Tibial artery (tissue), 4 donors: ENCODE measurements around the gene DSC1.

ENCODE experiments used
- DNase-seq, 2 donors: peaks; one replicate each; pipeline ENCODE4 v3.0.0-alpha.2; 2019
- H3K27ac ChIP-seq, 2 donors: fragments of 200-600 bp; sonication (generic) in 1 of 2; 1 replicate in 1 of 2; 2 replicates in 1 of 2; pipeline ENCODE4 v1.5.1; 2018 to 2019; ENCODE audit warnings: mild to moderate bottlenecking in 1 of 2
- H3K27me3 ChIP-seq, 2 donors: fragments of 200-600 bp; sonication (generic) in 1 of 2; one replicate each; pipeline versions ENCODE4 v1.5.1 to v1.6.0; 2016 to 2019
- H3K36me3 ChIP-seq, 3 donors: fragments of 200-600 bp; sonication (generic) in 2 of 3; one replicate each; pipeline ENCODE4 v1.5.1; 2016 to 2019; ENCODE audit warnings: mild to moderate bottlenecking in 2 of 3
- H3K4me1 ChIP-seq, 4 donors: fragments of 200-600 bp; sonication (generic) in 2 of 4; 1 replicate in 3 of 4; 2 replicates in 1 of 4; pipeline ENCODE4 v1.5.1; 2016 to 2019
- H3K4me3 ChIP-seq, 2 donors: fragments of 200-600 bp; sonication (generic) in 1 of 2; 1 replicate in 1 of 2; 2 replicates in 1 of 2; pipeline ENCODE4 v1.5.1; 2018 to 2019; ENCODE audit warnings: mild to moderate bottlenecking in 2 of 2
- H3K9me3 ChIP-seq, 3 donors: fragments of 200-600 bp; sonication (generic) in 1 of 3; one replicate each; pipeline ENCODE4 v1.5.1; 2016 to 2019
- CTCF ChIP-seq, 2 experiments: fragments of 200-600 bp in 1 of 2; fragments of 450-650 bp in 1 of 2; IDR thresholded peaks; one replicate each; pipeline ENCODE4 v1.5.1; 2017 to 2019; ENCODE audit warnings: antibody characterized with exemption in 2 of 2, mild to moderate bottlenecking in 1 of 2, moderate library complexity in 1 of 2
- intact Hi-C: fragments of 100-400 bp; cut with DNase I; formaldehyde crosslinking; loops from one replicate; pipeline ENCODE4 v1.15.0; 2023; ENCODE audit warnings: low total_unique reads

DSC1 gene

GRCh38 chr18:31206071-31206470 is 43.4 kb upstream of the DSC1 start:
- H3K27me3 ChIP-seq: no peaks in the 10 kb centered on the region
- no peak overlapping the region for H3K4me3 ChIP-seq
- peaks cover 0 to 14% (median 5%) of the 10 kb centered on the region in 4 donors for H3K4me1 ChIP-seq
- no peak overlapping the region for H3K27ac ChIP-seq
- intact Hi-C loops: no loop called here
- no peak for DNase-seq
- H3K9me3 ChIP-seq: no peaks in the 10 kb centered on the region
- no peak for TF ChIP-seq CTCF (IDR thresholded peaks at IDR 0.05)
- H3K36me3 ChIP-seq: no peaks in the 10 kb centered on the region

GRCh38 chr18:31205273-31205672 is 42.6 kb upstream of the DSC1 start:
- no peaks in the 10 kb centered on the region for H3K27me3 ChIP-seq
- no peak overlapping the region for H3K4me3 ChIP-seq
- DNase-seq: no peak
- TF ChIP-seq CTCF (IDR thresholded peaks at IDR 0.05): no peak
- H3K4me1 ChIP-seq: peaks cover 0 to 14% (median 5%) of the 10 kb centered on the region in 4 donors
- H3K36me3 ChIP-seq: no peaks in the 10 kb centered on the region
- no peaks in the 10 kb centered on the region for H3K9me3 ChIP-seq
- H3K27ac ChIP-seq: no peak overlapping the region
- intact Hi-C loops: no loop called here

DNA sequence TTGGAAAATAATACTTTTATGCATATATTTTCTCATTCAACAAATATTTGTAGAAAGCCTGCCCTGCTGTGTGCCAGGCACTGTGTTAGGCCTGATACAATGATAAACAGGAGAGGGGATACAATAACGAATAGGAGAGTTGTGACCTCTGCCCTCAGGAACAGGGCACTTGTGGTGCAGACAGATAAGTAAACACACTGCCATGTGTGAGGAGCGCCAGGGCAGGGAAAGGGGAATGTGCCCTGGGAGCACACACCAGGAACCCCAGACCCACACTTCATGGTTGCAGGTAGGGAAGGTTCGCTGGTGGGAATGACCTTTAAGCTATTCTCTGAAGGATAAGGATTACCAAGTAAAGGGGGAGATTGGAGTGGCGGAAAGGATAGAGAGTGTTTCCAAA is 42.2 kb upstream of the DSC1 start:
- no peak overlapping the region for H3K27ac ChIP-seq
- DNase-seq: no peak
- no peaks in the 10 kb centered on the region for H3K27me3 ChIP-seq
- H3K4me3 ChIP-seq: no peak overlapping the region
- intact Hi-C loops: no loop called here
- peaks cover 0 to 14% (median 5%) of the 10 kb centered on the region in 4 donors for H3K4me1 ChIP-seq
- no peak for TF ChIP-seq CTCF (IDR thresholded peaks at IDR 0.05)
- H3K9me3 ChIP-seq: no peaks in the 10 kb centered on the region
- H3K36me3 ChIP-seq: no peaks in the 10 kb centered on the region

DNA sequence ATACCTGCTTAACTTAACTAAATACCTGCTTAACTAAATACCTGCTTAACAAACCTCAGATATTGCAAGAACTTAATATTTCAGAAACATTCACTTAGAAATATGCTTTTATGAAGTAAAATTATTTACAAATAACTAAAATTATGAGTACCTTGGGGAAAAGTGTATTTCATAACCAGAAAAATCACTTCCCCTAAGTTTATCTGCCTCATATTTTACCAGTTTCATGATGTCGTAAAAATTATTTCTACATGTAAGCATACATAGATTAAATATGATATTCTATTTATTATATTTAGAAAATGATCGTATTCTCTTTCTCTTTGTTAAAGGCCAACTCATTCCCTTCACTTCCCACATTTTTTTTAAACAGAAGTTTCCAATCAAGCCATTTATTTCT is 41.5 kb upstream of the DSC1 start:
- Histone ChIP-seq H3K36me3 (no peaks in the 10 kb centered on the region), H3K4me1 (peaks cover 0 to 14% (median 5%) of the 10 kb centered on the region in 4 donors), H3K9me3 (no peaks in the 10 kb centered on the region), H3K4me3 (no peak overlapping the region), H3K27ac (no peak overlapping the region), H3K27me3 (no peaks in the 10 kb centered on the region)
- TF ChIP-seq CTCF (IDR thresholded peaks at IDR 0.05): no peak
- intact Hi-C loops: no loop called here
- no peak for DNase-seq

GRCh38 chr18:31203794-31204148 is 41.1 kb upstream of the DSC1 start:
- H3K27ac ChIP-seq: no peak overlapping the region
- TF ChIP-seq CTCF (IDR thresholded peaks at IDR 0.05): no peak
- H3K9me3 ChIP-seq: no peaks in the 10 kb centered on the region
- intact Hi-C loops: no loop called here
- no peak for DNase-seq
- H3K4me3 ChIP-seq: no peak overlapping the region
- H3K27me3 ChIP-seq: no peaks in the 10 kb centered on the region
- H3K36me3 ChIP-seq: no peaks in the 10 kb centered on the region
- H3K4me1 ChIP-seq: peaks cover 0 to 14% (median 5%) of the 10 kb centered on the region in 4 donors
